HG03097 (cell line): Measurements from ENCODE around the gene PACSIN2.
"Not testable (repeated sequence)": the region's sequence is repeated elsewhere in the genome, so short reads cannot be mapped to it uniquely, and the experiment has no call there.

ENCODE experiments used
- ATAC-seq: cut with Tn5 transposase; IDR thresholded peaks from one replicate; pipeline ENCODE4 v1.9.1; 2021; ENCODE audit not compliant: unreplicated experiment, low FRiP score

PACSIN2 gene

DNA sequence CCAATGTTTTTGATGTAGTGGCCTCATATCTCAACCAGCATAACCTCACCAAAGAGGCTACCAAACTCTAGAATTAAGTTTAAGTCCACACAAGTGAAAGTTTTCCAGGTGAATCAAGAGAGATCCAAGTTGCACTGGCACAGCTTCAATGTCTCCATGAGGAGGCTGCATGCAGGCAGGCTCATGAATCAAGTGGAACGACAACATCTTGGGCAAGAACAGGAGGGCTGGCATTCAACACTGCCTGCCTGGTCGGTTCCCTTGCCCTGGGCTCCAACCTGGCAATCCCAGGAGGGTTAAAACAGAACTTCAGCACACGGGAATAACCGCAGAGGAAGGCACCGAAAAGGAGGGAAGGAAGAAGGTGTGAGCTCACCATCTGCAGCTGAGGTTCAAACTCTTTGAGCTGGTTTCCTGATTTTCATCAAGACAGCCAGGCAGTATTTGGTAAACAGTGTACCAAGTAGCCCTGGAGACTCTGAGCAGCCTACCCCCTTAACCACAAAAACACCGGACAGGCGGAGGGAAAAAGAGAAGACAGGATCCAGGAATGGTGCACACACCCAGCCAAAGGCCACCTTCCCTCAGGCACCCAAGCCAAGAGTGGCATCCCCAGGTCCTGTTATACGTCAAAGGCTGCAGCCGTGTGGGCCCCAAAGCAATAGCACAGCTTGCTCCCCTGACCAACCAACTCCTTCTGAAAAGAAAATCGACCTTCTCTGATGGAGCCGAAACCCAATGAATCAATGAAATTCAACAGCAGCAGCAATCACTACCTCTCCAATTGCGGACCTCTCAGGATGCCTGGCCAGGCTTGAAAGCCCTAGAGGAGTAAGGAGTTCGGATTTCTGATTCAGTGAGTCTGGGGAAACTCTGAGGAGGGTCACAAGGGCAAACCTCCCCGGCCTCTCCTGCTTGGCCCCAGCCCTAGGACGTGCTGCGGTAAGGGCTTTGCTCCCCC lies 1.3 kb downstream of the PACSIN2 start:
- ATAC-seq: no peak

DNA sequence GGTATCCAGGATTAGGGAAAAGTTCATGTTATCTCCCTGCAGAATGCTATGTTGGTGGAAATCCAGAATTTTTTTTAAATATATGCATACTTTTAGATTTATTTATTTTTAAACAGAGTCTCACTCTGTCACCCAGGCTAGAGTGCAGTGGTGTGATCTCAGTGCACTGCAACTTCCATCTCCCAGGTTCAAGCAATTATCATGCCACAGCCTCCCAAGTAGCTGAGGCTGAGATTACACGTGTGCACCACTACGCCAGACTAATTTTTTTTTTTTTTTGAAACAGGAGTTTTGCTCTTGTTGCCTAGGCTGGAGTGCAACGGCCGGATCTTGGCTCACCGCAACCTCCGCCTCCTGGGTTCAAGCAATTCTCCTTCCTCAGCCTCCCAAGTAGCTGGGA lies 2.6 kb downstream of the PACSIN2 start:
- no peak for ATAC-seq

- no peak for ATAC-seq
Measured at GRCh38 chr22:43011079-43011478, 3.9 kb downstream of the PACSIN2 start.

DNA sequence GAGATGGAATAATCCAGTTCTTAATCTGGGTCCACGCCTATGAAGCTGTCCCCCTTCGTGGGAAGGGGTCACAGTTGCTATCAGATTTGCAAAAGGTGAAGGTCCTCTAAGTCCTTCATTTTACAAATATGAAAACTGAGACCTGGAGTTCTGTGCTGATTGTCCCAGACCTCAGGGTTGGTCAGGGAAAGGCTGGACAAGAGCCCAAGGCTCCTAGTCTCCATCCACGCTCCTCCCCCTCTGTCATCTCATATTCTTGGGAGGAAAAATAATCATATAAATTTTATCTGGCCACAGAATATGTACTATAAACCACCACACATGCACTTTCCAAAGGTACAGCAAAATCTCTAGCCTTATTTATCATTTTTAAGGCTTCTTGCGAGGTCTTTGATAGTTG lies 5.5 kb downstream of the PACSIN2 start:
- no peak for ATAC-seq

DNA sequence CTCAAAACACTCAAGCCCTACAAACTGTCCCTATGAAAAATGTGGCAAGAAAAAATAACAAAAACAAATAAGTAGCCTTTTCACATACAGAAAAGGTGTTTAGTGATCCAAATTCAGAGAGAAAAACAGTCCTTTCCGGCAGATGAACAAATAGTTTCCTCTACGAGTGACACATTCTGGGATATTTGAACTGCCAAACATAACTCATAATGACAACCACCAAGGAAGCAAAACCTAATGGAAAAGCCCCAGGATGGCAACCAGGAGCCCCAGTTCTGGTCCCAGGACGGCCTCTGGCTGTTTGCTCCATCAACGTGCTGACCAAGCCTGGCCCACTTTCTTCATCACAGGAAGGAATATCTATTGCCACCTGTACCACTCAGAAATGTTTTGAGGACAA lies 6.0 kb downstream of the PACSIN2 start:
- no peak for ATAC-seq

- ATAC-seq: no peak
Measured at GRCh38 chr22:43008509-43008908, 6.4 kb downstream of the PACSIN2 start.

- ATAC-seq: no peak
Measured at GRCh38 chr22:43007519-43008102, 7.3 kb downstream of the PACSIN2 start.

DNA sequence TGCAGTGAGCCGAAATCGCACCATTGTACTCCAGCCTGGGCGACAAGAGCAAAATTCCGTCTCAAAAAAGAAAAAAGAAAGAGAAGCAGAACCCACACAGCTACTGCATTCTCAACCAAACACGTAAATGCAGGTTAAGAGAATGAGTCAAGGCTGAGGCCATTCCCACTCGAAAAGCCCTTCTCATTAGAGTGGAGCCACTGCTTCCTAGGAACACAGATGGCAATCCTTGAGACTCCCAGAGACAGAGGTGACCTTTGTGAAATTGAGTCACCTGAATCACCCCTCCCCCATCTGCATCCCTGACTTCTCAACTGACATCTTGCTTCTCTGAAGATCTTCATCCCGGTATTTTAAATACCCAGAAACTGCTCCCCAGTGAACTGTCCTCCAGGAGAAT lies 8.2 kb downstream of the PACSIN2 start:
- ATAC-seq: no peak

GRCh38 chr22:43006016-43006505 lies 8.9 kb downstream of the PACSIN2 start:
- ATAC-seq: no peak

- no peak for ATAC-seq
Measured at GRCh38 chr22:43005106-43005505, 9.8 kb downstream of the PACSIN2 start.

GRCh38 chr22:43004362-43005035 lies 10.4 kb downstream of the PACSIN2 start:
- no peak for ATAC-seq

- ATAC-seq: no peak
Measured at GRCh38 chr22:43002202-43002586, 12.8 kb downstream of the PACSIN2 start.

GRCh38 chr22:43001271-43002201 lies 13.4 kb downstream of the PACSIN2 start:
- ATAC-seq: no peak

GRCh38 chr22:43000441-43001175 lies 14.3 kb downstream of the PACSIN2 start:
- no peak for ATAC-seq

- no peak for ATAC-seq
Measured at GRCh38 chr22:42997582-42998090, 17.3 kb downstream of the PACSIN2 start.

GRCh38 chr22:42996646-42997365 lies 18.1 kb downstream of the PACSIN2 start:
- ATAC-seq: no peak

DNA sequence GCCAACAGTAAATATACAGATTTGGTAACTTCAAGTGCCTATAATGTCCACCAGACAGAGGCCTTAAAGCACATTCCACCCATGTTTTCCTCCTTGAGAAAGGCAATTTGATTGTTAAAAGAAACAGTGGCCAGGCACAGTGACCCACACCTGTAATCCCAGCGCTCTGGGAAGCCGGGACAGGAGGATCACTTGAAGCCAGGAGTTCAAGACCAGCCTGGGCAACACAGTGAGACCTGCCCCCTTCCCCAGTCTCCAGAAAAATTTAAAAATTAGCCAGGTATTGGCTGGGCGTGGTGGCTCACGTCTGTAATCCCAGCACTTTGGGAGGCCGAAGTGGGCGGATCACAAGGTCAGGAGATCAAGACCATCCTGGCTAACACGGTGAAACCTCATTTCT lies 19.3 kb downstream of the PACSIN2 start:
- ATAC-seq: not testable (repeated sequence)

- ATAC-seq: no peak
Measured at GRCh38 chr22:42994917-42995562, 19.9 kb downstream of the PACSIN2 start.
